K562 (cell line): Measurements from ENCODE around the gene ZCCHC24. TPM values are rescaled to one million over a fixed set of nuclear protein-coding genes. Genes with fewer than 3 reads are reported as not detected.

ENCODE experiments used
- ATF2 ChIP-seq: sonication (generic); formaldehyde crosslinking; IDR thresholded peaks from 2 replicates; pipeline ENCODE4 v1.8.1; 2022; ENCODE audit warnings: missing genetic modification reagents
- BRCA1 ChIP-seq, 2 experiments: fragments of 450-650 bp in 1 of 2; sonication (generic) in 1 of 2; formaldehyde crosslinking in 1 of 2; IDR thresholded peaks; 2 replicates each; pipeline versions ENCODE4 v1.5.0 to v1.6.1; 2017 to 2020; ENCODE audit warnings: mild to moderate bottlenecking in 1 of 2, missing genetic modification reagents in 1 of 2
- BRD9 ChIP-seq: fragments of 450-650 bp; IDR thresholded peaks from 2 replicates; pipeline ENCODE4 v1.6.1; 2018; ENCODE audit warnings: low read depth; ENCODE audit not compliant: partially characterized antibody
- CBFB ChIP-seq: sonication (generic); formaldehyde crosslinking; IDR thresholded peaks from 2 replicates; pipeline ENCODE4 v1.4.0; 2020; ENCODE audit warnings: mild to moderate bottlenecking, missing genetic modification reagents
- CSDE1 ChIP-seq, 2 experiments: fragments of 450-650 bp; IDR thresholded peaks; 2 replicates each; pipeline ENCODE4 v1.6.1; 2016; ENCODE audit warnings: mild to moderate bottlenecking in 1 of 2
- FOXJ2 ChIP-seq: fragments of 200-800 bp; sonication (Bioruptor generic); IDR thresholded peaks from 2 replicates; pipeline ENCODE4 v1.6.1; 2016; ENCODE audit warnings: missing genetic modification characterization, missing compliant biosample characterization
- MIER1 ChIP-seq: fragments of 450-650 bp; IDR thresholded peaks from 2 replicates; pipeline ENCODE4 v1.6.1; 2016; ENCODE audit warnings: antibody characterized with exemption, mild to moderate bottlenecking, low read depth
- MYNN ChIP-seq, 2 experiments: sonication (generic); formaldehyde crosslinking in 1 of 2; IDR thresholded peaks; 2 replicates each; pipeline versions ENCODE4 v1.5.0 to v1.6.1; 2016 to 2020; ENCODE audit warnings: antibody characterized with exemption in 1 of 2, missing genetic modification reagents in 1 of 2
- NR3C1 ChIP-seq: sonication (generic); formaldehyde crosslinking; IDR thresholded peaks from 2 replicates; pipeline ENCODE4 v1.8.1; 2022; ENCODE audit warnings: missing genetic modification reagents
- POLR2G ChIP-seq: fragments of 200-400 bp; formaldehyde crosslinking; IDR thresholded peaks from 2 replicates; pipeline ENCODE4 v1.6.1; 2017; ENCODE audit warnings: low read depth, mild to moderate bottlenecking, antibody characterized with exemption, low read length, moderate library complexity
- PPARD ChIP-seq: fragments of 250-450 bp; sonication (Bioruptor Pico); IDR thresholded peaks from 2 replicates; pipeline ENCODE4 v1.8.0; 2022; ENCODE audit warnings: inconsistent platforms, mild to moderate bottlenecking, moderate library complexity
- RBM34 ChIP-seq: fragments of 200-400 bp; formaldehyde crosslinking; IDR thresholded peaks from 2 replicates; pipeline ENCODE4 v1.6.1; 2018; ENCODE audit warnings: low read length, borderline replicate concordance; ENCODE audit not compliant: insufficient read depth
- SMAD3 ChIP-seq: fragments of 450-650 bp; formaldehyde crosslinking; conservative IDR thresholded peaks from 2 replicates; pipeline ENCODE4 v1.4.0; 2020; ENCODE audit warnings: mild to moderate bottlenecking
- SOX6 ChIP-seq: fragments of 450-650 bp; IDR thresholded peaks from 2 replicates; pipeline ENCODE4 v1.6.1; 2014; ENCODE audit warnings: mild to moderate bottlenecking
- TCF15 ChIP-seq: fragments of 250-450 bp; sonication (Bioruptor Pico); IDR thresholded peaks from 2 replicates; pipeline ENCODE4 v1.8.0; 2022; ENCODE audit warnings: moderate library complexity, mild to moderate bottlenecking, inconsistent platforms
- THRAP3 ChIP-seq: fragments of 450-650 bp; IDR thresholded peaks from 2 replicates; pipeline ENCODE4 v1.6.1; 2016; ENCODE audit warnings: mild to moderate bottlenecking, inconsistent platforms, borderline replicate concordance
- ZFPM2 ChIP-seq: fragments of 250-450 bp; sonication (Bioruptor Pico); IDR thresholded peaks from 2 replicates; pipeline ENCODE4 v1.5.1; 2022; ENCODE audit warnings: mild to moderate bottlenecking
- ZMIZ1 ChIP-seq, 2 experiments: fragments of 150-350 bp in 1 of 2; IDR thresholded peaks; 2 replicates each; pipeline ENCODE4 v1.6.1; 2012 to 2016; ENCODE audit warnings: low read depth in 2 of 2, low read length in 2 of 2, mild to moderate bottlenecking in 1 of 2, moderate library complexity in 1 of 2
- ZNF124 ChIP-seq: sonication (generic); formaldehyde crosslinking; IDR thresholded peaks from 2 replicates; pipeline ENCODE4 v1.8.1; 2022; ENCODE audit warnings: missing genetic modification reagents
- ZNF408 ChIP-seq: fragments of 250-450 bp; sonication (Bioruptor Pico); IDR thresholded peaks from 2 replicates; pipeline ENCODE4 v1.4.0; 2020; ENCODE audit warnings: low read depth, mild to moderate bottlenecking, moderate library complexity
- ZNF707 ChIP-seq: fragments of 250-450 bp; sonication (Bioruptor Pico); conservative IDR thresholded peaks from 2 replicates; pipeline ENCODE4 v1.8.0; 2022; ENCODE audit warnings: inconsistent platforms, mild to moderate bottlenecking, moderate library complexity
- polyA plus RNA-seq, 8 experiments: library from polyadenylated mRNA; depleted of rRNA in 4 of 8; stranded (reverse) in 5 of 8; unstranded in 3 of 8; fragments of >200 nt; fragmentation: Nextera tagmentation in 2 of 8; fragmentation: Illumina TruSeq in 1 of 8; extraction: Ambion mirVana in 2 of 8; extraction: Trizol in 1 of 8; gene quantifications; 2 replicates each; pipeline versions ENCODE4 v1.2.1 to v1.2.3, GENCODE V29; 2011 to 2014; ENCODE audit warnings: inconsistent platforms in 1 of 8, missing spikeins in 1 of 8
- total RNA-seq, 7 experiments: library from RNA; depleted of rRNA in 6 of 7; stranded (reverse); fragments of >200 nt in 6 of 7; fragmentation: Illumina TruSeq in 2 of 7; extraction: Trizol in 2 of 7; gene quantifications; 2 replicates each; pipeline versions ENCODE4 v1.2.1 to v1.2.3, GENCODE V29; 2011 to 2021; ENCODE audit warnings: low replicate concordance in 1 of 7

The ZCCHC24 gene
- total and polyA plus RNA-seq, 9 of the 15 experiments (the other 6 are each of a cell fraction or from before 2014, with no cell fraction given) = 0.84 to 11.0 (median 4.6) TPM

- TF ChIP-seq ZMIZ1 (IDR thresholded peaks at IDR 0.05; ENCODE audit: low read depth in 2 of 2, low read length in 2 of 2) (0 out of 4 replicates have a peak, but pooled peaks of 1 of the 2 experiments have one; percentile 11), TCF15 (CRISPR knock-in tag) (no peak), SMAD3 (CRISPR knock-in tag) (no peak), THRAP3 (no peak), ZNF124 (no peak), ZNF707 (no peak), BRD9 (no peak), FOXJ2 (tag) (no peak), NR3C1 (CRISPR knock-in tag) (0 out of 2 replicates have a peak, but pooled peaks have one; percentile 64), SOX6 (peak; percentile 41; the same call in 1 of the 2 replicates), MIER1 (no peak), CBFB (no peak), ZNF408 (CRISPR knock-in tag) (no peak), ZFPM2 (0 out of 2 replicates have a peak, but pooled peaks have one; percentile 10), POLR2G (peak; percentile 98), RBM34 (no peak), BRCA1 (IDR thresholded peaks at IDR 0.05) (no peak), BRCA1 (CRISPR knock-in tag; IDR thresholded peaks at IDR 0.05) (no peak; the same call in 1 of the 2 replicates), PPARD (CRISPR knock-in tag) (no peak), MYNN (IDR thresholded peaks at IDR 0.05) (no peak), MYNN (CRISPR knock-in tag; IDR thresholded peaks at IDR 0.05) (no peak), CSDE1 (IDR thresholded peaks at IDR 0.05) (no peak; a peak in 1 of 4 replicates), ATF2 (CRISPR knock-in tag) (no peak; the same call in 1 of the 2 replicates)
These were observed 98.1 kb downstream of the ZCCHC24 start, which contains the start of gene PPIF (continued) for GRCh38 chr10:79347226-79347893.
